GM11168 (cell line): Measurements from ENCODE around the gene PCBD1.
"Not testable (repeated sequence)": the region's sequence is repeated elsewhere in the genome, so short reads cannot be mapped to it uniquely, and the experiment has no call there.

ENCODE experiments used
- in situ Hi-C: fragments of 300-500 bp; cut with MboI; formaldehyde crosslinking; loops from one replicate; pipeline ENCODE4 v1.12.0; 2022; ENCODE audit warnings: low sequenced_read_pairs; ENCODE audit not compliant: unreplicated experiment

Gene PCBD1

DNA sequence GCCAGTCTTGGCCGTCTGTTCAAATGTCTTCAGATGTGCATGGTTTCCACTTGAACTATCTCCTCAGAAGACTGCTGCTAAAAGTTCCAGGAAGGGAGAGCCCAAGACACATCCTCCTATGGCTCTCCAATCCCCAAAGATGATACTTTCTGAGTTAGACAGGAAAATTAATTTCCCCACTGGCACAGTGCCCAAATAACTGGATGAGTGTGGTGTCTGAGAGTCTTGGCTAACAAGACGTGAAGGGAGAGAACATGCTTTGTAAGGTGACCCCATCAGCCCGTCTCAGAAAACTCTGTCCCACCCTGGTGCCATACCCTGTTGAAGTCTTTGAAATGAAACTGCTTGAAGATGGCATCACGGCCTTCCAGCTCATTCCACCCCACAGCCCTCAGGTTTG is 2.9 kb downstream of the PCBD1 start:
- in situ Hi-C loops = loop anchor here (10.0 kb wide), 1 partner anchor 331 kb away; no protein-coding TSS in a partner anchor

DNA sequence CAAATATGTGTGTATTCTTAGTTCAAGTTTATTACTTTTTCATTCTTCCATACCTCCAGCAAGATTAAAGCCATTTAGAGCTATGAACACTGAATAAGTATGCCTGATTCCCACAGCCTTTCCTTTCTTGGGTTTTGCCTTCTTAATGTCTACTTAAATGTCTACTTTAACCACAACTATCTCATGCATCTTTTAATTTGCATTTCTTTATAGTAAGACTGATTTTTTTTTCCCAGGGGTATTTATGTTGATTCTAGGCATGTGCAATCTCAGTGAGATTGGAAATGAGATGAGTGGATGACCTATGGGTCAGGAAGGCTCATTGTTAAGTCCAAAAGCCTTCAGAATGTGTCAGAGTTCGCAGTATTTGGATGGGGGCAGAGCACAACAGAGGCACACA is 3.6 kb downstream of the PCBD1 start:
- in situ Hi-C loops = loop anchor here (5.0 to 10.0 kb wide), 2 partner anchors 67 to 330 kb away; partner anchors contain the start of gene SGPL1

DNA sequence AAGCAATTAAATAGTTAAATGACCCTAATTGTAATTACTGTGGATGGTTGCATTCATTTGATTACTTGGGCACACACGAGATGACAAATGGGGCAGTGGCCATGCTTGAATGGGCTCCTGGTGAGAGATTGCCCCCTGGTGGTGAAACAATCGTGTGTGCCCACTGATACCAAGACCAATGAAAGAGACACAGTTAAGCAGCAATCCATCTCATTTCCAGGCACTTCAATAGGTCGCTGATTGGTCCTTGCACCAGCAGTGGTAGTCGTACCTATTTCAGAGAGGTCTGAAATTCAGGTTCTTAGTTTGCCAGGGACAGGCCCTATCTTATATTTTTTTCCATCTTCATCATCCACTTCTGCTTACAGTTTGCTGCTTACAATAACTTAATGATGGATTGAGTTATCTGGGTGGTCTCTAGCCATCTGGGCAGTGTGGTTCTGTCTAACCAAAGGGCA is 8.3 kb downstream of the PCBD1 start:
- in situ Hi-C loops = loop anchor here (5.0 to 10.0 kb wide), 2 partner anchors 63 to 325 kb away; partner anchors contain the start of gene SGPL1

DNA sequence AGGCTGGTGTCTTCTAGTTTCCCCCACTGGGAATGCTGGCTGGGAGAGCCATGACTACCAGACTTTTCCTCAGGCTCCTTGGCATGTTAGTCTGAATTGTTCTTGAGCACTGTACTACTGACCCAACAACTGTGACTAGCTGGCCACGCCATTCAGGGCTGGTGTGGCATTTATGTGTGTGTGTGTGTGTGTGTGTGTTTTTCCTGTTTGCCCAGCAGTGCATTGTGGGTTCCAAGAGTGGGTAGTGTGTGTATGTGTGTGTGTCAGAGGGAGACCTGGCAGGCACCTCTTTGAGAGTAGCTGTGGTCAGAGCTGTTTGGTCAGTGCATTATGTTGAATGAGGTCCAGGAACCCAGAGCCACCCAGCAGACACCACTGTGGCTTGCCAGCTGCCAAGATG is 9.2 kb downstream of the PCBD1 start:
- in situ Hi-C loops = no loop called here

DNA sequence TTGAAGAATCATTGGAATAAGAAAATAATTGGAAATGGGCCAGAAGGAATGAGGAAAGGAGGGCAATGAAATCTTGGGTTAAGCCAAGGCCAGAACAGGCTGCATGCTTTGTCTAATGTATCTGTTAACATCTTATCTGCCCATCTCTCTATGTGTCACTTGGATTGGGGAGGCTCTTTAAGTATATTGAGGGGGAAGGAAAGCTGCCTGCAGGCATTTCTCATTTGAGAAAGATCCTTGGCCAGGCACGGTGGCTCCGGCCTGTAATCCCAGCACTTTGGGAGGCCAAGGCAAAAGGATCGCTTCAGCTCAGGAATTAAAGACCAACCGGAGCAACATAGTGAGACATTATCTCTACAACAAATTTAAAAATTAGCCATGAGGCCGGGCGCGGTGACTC is 14.3 kb downstream of the PCBD1 start:
- in situ Hi-C loops = no loop called here

DNA sequence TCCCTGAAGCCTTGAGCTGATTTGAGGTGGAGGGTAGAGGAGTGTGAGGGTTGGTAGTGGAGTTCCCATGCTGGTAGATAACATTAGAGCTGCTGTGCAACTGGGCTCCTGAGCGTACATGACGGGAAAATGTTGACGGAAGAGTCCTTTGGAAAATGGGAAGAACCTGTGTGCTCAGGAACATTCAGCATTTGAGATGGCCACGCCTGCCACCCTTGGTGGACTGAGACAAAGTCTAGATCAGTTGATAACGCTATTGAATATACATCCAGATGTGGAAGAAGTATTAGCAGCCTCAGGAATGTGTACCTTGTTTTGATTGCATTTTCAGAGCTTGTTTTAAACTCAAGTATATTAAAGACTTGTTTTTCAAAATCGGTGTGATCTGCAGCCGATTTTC is 16.1 kb downstream of the PCBD1 start:
- in situ Hi-C loops = no loop called here

DNA sequence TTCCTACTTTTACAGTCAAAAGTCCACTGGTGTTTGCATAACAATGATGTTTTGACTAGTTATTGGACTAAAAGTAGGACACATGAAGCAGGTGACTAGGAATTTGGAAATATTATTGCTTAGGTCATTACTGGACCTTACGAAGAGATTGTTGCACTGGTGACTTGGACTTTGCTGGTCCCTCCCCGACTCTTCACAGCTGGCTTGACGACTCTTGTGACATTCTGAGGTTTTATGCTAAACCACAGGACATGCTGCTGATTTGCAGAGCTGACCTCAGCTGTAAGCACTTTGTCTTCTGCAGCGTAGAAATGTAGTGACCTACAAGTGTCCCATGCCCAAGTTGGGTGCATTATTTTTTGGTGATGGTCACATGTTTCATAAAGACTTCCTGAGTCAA is 21.9 kb downstream of the PCBD1 start:
- in situ Hi-C loops = no loop called here

DNA sequence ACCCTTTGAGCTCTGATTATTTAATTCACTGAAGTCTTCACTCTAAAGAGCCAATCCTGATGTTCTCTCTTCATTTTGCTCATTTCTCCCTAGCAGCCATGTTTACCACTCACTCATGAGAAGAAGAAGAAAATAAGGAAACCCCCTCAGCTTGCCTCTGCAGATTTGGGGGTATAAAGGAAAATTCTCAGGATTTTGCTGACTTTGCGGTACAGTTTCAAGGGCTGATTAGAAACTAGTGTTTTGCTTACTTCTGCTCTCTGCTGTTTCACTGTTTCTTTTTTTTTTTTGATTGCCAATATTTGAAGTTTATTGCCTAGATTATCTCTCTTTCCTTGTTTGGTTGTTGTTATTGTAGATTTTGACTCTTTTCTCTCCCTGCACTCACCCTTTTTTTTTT is 23.4 kb downstream of the PCBD1 start:
- in situ Hi-C loops = no loop called here

DNA sequence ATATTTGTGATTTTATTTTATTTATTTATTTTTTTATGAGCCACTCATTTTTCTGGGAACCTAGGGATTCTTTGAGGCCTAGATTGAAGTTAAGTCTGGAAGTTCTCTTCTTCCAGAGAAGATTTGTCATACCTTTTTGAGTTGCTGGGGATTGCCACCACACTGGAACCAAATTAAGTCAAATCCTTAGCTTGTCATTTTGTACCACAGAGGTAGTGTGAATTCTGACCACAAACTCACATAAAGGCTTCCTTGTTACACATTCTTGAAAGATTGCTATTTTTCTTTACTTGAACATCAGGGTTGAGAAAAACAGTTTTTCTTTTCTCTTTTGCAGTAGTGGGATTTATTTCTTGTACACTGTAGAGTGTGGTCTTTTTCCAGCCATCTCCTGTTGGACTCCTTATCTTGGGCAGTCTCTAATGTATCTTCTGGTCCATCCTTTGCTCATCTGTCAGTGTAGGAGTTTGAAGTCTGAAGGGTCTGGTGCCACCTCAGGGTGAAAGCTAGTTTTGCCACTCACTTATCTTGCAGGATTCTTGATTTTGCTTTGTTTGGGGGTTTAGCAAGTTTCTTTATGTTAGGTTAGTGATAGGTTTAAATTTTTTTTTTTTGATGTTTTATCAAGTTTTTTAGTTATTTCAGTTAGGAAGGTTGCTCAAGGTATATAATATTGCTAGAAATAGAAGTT is 24.8 kb downstream of the PCBD1 start:
- in situ Hi-C loops = no loop called here

DNA sequence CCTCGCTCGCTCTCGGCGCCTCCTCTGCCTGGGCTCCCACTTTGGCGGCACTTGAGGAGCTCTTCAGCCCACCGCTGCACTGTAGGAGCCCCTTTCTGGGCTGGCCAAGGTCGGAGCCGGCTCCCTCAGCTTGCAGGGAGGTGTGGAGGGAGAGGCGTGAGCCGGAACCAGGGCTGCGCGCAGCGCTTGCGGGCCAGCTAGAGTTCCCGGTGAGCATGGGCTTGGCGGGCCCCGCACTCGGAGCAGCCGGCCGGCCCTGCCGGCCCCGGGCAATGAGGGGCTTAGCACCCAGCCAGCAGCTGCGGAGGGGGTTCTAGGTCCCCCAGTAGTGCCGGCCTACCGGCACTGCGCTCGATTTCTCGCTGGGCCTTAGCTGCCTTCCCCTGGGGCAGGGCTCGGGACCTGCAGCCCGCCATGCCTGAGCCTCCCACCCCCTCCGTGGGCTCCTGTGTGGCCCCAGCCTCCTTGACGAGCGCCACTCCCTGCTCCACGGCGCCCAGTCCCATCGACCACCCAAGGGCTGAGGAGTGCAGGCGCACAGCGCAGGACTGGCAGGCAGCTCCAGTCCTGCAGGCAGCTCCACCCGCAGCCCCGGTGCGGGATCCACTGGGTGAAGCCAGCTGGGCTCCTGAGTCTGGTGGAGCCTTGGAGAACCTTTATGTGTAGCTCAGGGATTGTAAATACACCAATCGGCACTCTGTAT is 26.7 kb downstream of the PCBD1 start:
- in situ Hi-C loops = not testable (repeated sequence)

DNA sequence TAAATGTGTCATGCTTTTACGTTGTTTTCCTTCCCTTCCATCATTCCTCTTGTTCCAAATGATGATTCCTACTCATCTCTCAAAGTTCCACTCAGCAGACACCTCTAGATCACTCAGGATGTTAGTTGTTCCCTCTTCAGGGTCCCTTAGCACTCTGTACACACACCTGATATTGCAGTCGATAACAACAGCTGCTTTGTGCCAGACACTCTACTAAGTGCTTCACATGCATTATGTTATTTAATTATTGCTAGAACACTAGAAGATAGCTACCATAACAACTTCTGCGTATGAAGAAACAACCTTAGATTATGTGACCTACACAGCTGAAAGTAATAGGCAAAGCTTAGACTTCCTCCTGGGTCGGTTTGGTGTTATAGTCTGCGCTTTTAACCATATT is 29.6 kb downstream of the PCBD1 start:
- in situ Hi-C loops = no loop called here

DNA sequence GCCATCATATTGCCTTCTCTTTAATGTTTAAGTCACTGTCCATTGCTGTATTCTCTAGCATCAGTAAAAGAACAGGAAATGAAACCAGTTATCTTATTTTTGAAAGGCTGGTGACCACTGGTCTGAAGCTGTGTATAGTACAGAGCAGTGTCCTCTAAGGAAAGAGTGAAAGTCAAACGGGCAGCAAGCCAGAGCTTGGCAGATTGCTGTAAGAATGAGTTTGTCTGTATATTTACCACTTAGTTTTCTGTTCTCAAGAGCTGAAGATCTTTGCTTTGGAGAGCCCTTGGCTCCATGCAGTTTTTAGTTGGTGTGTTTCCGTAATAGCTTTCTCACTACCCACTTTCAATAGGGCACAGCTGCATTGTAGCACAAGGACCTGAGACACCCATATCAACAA is 31.9 kb downstream of the PCBD1 start:
- in situ Hi-C loops = no loop called here

DNA sequence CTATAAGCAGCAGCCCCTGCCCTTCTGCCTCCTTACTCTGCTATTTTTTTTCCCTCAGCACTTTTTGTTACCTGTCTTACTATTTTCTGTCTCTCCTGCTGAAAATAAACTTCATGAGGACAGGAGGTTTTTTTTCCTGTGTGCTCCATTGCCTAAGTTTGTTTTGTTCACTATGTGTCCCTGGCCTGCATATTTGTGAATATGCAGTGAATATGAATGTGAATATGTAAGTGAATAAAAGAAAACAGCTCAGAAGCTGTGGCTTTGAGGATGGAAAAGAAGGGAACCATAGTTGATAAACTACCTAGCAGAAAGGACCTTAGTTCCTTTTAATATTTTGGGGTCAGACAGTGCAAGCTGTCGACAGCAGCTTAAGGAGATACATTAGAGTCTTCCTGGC is 34.9 kb downstream of the PCBD1 start:
- in situ Hi-C loops = no loop called here

DNA sequence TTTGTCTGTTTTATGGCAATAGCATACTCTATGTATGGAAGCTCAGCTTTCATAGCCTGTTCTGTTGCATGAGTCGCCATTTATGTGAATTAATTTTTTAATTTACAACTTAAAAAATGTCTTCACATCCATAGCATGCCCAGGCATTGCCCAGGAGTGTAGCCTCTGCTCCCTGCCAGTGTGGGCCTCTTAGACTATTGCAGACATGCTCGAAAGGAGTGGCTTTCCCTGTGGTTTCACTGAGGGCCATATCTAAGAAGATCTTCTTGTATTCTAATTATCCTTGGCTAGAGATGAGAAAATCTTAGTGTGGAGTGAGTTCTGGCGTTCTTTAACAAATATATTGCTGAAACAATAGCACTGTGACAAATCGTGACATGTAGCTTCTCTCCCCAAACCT is 35.3 kb downstream of the PCBD1 start:
- in situ Hi-C loops = no loop called here

DNA sequence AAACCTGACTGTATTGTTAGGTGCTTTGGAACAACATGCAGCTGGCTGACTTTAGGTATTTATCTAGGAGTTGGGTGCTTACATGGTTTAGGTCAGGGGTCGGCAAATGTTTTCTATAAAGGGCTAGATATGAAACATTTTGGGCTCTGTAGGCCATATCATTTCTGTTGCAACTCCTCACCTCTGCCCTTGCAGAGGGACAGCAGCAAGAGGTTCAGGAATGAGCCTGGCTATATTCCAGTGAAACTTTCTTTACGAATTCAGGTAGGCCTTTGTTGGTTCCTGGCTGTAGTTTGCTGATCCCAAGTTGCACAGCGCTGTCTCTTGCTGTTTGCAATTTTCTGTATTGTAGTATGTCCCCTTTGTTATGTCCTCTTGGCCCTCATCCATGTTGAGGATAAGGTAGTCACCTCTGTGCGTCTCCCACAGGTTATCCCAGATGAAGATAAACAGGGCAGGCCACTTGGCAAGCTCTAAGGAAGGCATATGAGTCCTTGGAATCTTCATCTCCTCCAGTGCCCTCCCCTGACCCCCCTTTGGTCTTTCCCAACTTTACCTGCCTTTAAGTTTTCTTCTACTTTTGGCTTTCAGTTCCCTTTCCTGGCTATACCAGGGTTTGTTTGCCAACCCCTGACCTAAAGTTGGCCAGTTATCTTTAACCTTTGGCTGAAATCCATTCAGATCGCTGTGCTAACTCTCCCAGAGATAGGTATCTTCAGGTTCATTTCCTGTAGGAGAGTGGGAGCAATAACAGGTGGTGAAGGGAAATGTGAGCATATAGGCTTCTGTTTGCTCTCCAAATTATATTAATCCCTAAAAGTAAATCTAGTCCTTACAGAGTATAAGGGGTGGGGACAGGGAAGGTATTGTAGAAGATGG is 36.5 kb downstream of the PCBD1 start:
- in situ Hi-C loops = no loop called here

DNA sequence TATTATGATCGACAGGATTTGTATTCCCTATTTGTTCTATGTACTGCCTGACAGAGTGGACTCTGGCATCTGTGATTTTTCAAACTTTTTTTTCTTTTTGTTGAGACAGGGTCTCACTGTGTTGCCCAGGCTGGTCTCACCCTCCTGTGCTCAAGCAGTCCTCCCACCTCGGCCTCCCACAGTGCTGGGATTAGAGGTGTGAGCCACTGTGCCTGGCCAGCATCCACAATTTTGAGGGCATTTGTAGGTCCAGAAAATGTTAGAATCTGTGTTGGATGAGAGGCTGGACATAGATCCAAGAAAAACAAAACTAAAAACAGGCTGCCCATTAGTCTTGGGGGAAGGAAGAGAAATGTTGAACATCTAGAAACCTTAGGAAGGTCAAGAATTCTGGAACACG is 38.3 kb downstream of the PCBD1 start:
- in situ Hi-C loops = no loop called here

DNA sequence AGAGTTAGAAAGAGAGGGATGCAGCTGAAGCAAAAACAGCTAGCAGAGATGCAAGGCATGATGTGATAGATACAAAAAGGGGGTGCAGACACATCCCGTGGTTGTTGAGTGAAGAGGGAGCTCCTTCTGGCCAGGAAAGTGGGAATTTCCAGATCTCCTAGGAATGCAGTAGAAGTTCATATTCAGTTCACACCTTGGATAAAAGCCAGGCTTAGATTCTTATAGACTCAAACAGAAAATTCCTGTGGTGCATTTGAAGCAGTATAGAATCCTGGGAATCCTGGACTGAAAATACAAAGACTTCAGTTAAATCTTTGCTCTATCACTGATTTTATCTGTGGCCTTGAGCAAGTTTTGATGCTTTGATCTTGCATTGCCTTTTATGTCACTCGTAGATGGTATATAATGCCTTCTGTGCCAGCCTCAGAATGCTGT is 38.8 kb downstream of the PCBD1 start:
- in situ Hi-C loops = no loop called here

DNA sequence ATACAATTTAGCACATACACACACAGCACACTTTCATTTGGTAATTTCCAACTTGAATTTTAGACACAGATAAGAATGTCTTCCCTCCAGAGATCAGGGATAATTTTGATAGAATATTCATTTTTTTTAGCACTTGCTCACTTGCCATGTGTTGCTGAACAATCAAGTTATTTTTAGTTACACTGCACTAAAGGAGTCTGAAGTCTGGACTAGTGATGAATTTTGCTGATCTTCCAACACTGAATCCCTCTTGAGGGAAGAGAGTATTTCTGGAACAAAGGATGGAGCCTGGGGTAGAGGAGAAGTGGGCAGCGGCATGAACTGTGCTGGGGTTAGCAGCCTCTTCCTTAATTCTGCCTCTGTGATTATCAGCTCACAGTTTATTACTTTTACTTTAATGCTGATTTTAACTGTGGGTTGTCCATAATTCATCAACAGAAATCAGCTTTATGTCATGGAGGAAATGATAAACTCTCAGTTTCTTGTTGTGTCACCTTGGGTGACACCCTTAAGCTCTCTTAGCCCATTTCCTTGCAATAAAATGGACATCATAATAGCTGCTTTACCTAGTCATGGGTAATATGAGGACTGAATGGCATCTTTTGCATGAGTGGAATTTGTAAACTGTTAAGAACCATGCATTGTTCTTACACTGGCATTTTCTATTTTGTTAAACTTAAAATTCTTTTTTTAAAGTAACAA is 40.6 kb downstream of the PCBD1 start:
- in situ Hi-C loops = no loop called here

DNA sequence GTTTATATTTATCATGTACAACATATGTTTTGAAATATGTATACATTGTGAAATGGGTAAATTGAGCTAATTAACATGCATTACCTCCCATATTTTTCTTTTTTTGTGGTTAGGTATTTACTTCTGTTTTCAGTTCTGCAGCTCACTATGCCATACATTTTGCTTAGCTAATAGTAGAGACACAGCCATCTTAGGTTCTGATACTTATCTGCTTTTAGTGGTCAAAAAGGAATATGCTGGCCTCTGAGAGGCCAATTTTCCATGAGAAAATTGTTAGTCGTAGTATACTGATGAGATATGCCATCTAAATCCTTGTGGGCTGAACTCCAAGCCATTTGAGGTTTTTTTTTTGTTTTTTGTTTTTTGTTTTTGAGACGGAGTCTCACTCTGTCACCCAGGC is 41.6 kb downstream of the PCBD1 start:
- in situ Hi-C loops = no loop called here

DNA sequence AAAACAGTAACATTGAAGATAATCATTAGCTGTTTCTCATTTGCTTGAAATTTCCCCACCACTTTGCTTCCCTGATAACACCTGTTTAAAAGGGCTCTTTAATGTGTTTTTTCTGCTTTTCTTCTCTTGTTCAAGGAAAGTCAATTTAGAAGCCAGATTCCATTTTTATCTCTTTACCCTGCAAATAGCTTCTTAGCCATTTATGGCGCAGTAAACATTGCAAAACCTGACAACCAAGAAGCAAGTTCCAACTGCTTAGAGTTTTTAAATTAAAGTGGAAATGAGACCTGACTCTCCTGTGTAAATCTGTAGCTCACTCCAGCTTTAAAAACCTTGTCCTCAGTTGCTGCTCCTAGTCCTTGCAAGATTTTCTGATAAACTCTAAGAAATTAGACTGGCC is 42.5 kb downstream of the PCBD1 start:
- in situ Hi-C loops = no loop called here
